IMR-90 (cell line): Measurements from ENCODE around the gene CPNE1. TPM values are rescaled to one million over a fixed set of nuclear protein-coding genes. Genes with fewer than 3 reads are reported as not detected.

ENCODE experiments used
- ATAC-seq: fragments of 200-7000 bp; cut with Tn5 transposase; 2 replicates; pipeline ENCODE4 v1.9.1; 2020; ENCODE audit warnings: low read depth, mild to moderate bottlenecking, moderate library complexity
- BruUV-seq: library from RNA; stranded (reverse); fragments of 400-500 nt; replicated peaks from 2 replicates; lab custom pipeline; 2021; lab: Mats Ljungman, UMichigan
- CTCF ChIA-PET: fragments of 300-600 bp; formaldehyde crosslinking; extraction: SDS; loops from one replicate; lab custom pipeline; 2021; ENCODE audit warnings: antibody characterized with exemption; lab: Yijun Ruan, JAX
- POLR2A ChIA-PET: fragments of 300-600 bp; sonication (Branson Sonifier 250); formaldehyde crosslinking; loops from one replicate; lab custom pipeline; 2022; ENCODE audit warnings: antibody characterized with exemption; ENCODE audit not compliant: unreplicated experiment; lab: Charles Lee
- DNase-seq: peaks from one replicate; pipeline ENCODE4 v3.0.0; 2013
- H2AFZ ChIP-seq: replicated peaks from 2 replicates; pipeline ENCODE3; 2013; ENCODE audit warnings: low read length, mild to moderate bottlenecking; ENCODE audit not compliant: poor library complexity
- H2AK5ac ChIP-seq: 2 replicates; pipeline ENCODE4 v1.6.1; 2013; ENCODE audit warnings: low read depth, low read length, inconsistent platforms
- H2AK9ac ChIP-seq: replicated peaks from 2 replicates; pipeline ENCODE3; 2013; ENCODE audit warnings: mild to moderate bottlenecking, low read depth, low read length, moderate library complexity; ENCODE audit not compliant: poor library complexity
- H2BK120ac ChIP-seq: 2 replicates; pipeline ENCODE4 v1.6.1; 2013; ENCODE audit warnings: low read depth, low read length, inconsistent platforms
- H2BK15ac ChIP-seq: 3 replicates; pipeline ENCODE4 v1.6.1; 2013; ENCODE audit warnings: low read depth, low read length, inconsistent platforms
- H2BK20ac ChIP-seq: 2 replicates; pipeline ENCODE4 v1.6.1; 2013; ENCODE audit warnings: low read depth, mild to moderate bottlenecking, inconsistent platforms, low read length, moderate library complexity
- H2BK5ac ChIP-seq: 2 replicates; pipeline ENCODE4 v1.6.1; 2013; ENCODE audit warnings: mild to moderate bottlenecking, low read depth, low read length, inconsistent platforms; ENCODE audit not compliant: poor library complexity, severe bottlenecking
- H3K14ac ChIP-seq: replicated peaks from 2 replicates; pipeline ENCODE4 v1.6.1; 2013; ENCODE audit warnings: low read depth, low read length, inconsistent platforms
- H3K18ac ChIP-seq: 2 replicates; pipeline ENCODE4 v1.6.1; 2013; ENCODE audit warnings: low read depth, low read length, control low read depth
- H3K23ac ChIP-seq: 2 replicates; pipeline ENCODE4 v1.6.1; 2013; ENCODE audit warnings: low read depth, low read length, inconsistent platforms
- H3K27ac ChIP-seq: 2 replicates; pipeline ENCODE4 v1.5.1; 2013; ENCODE audit warnings: mild to moderate bottlenecking, control low read depth, low read length; ENCODE audit not compliant: insufficient read depth
- H3K27me3 ChIP-seq: 2 replicates; pipeline ENCODE4 v1.6.1; 2013; ENCODE audit warnings: low read length; ENCODE audit not compliant: control insufficient read depth, insufficient read depth
- H3K36me3 ChIP-seq: 2 replicates; pipeline ENCODE4 v1.6.1; 2013; ENCODE audit warnings: low read length, mixed read lengths; ENCODE audit not compliant: control insufficient read depth, insufficient read depth
- H3K4ac ChIP-seq: 2 replicates; pipeline ENCODE4 v1.6.1; 2013; ENCODE audit warnings: low read depth, low read length, inconsistent platforms
- H3K4me1 ChIP-seq: 2 replicates; pipeline ENCODE4 v1.6.1; 2013; ENCODE audit warnings: low read length, mixed read lengths; ENCODE audit not compliant: control insufficient read depth, insufficient read depth
- H3K4me2 ChIP-seq: 2 replicates; pipeline ENCODE4 v1.6.1; 2013; ENCODE audit warnings: low read depth, mild to moderate bottlenecking, control low read depth, low read length, moderate library complexity
- H3K4me3 ChIP-seq: 2 replicates; pipeline ENCODE4 v1.5.1; 2013; ENCODE audit warnings: low read depth, mild to moderate bottlenecking, control low read depth, low read length, moderate library complexity; ENCODE audit not compliant: insufficient read depth
- H3K56ac ChIP-seq: 2 replicates; pipeline ENCODE4 v1.6.1; 2013; ENCODE audit warnings: low read length, inconsistent platforms; ENCODE audit not compliant: insufficient read depth; ENCODE audit errors: extremely low read depth
- H3K79me1 ChIP-seq, 2 experiments: 2 replicates each; pipeline ENCODE4 v1.6.1; 2013; ENCODE audit warnings: low read length in 2 of 2, inconsistent platforms in 1 of 2, low read depth in 1 of 2
- H3K9ac ChIP-seq: 2 replicates; pipeline ENCODE4 v1.6.1; 2013; ENCODE audit warnings: low read depth, low read length, control low read depth
- H3K9me1 ChIP-seq: 2 replicates; pipeline ENCODE4 v1.6.1; 2013; ENCODE audit warnings: low read length, inconsistent platforms; ENCODE audit not compliant: insufficient read depth
- H3K9me3 ChIP-seq: 2 replicates; pipeline ENCODE4 v1.6.1; 2013; ENCODE audit warnings: low read length; ENCODE audit not compliant: control insufficient read depth, insufficient read depth
- H4K20me1 ChIP-seq: 2 replicates; pipeline ENCODE4 v1.6.1; 2013; ENCODE audit warnings: low read length, inconsistent platforms; ENCODE audit not compliant: insufficient read depth
- H4K5ac ChIP-seq: 2 replicates; pipeline ENCODE4 v1.6.1; 2013; ENCODE audit warnings: mild to moderate bottlenecking, low read depth, low read length, control low read depth
- H4K8ac ChIP-seq, 2 experiments: 2 replicates each; pipeline ENCODE4 v1.6.1; 2013; ENCODE audit warnings: low read depth in 2 of 2, low read length in 2 of 2, control low read depth in 1 of 2, inconsistent platforms in 1 of 2
- H4K91ac ChIP-seq: 2 replicates; pipeline ENCODE4 v1.6.1; 2013; ENCODE audit warnings: low read depth, low read length, inconsistent platforms; ENCODE audit not compliant: insufficient read depth
- BHLHE40 ChIP-seq: fragments of 150-350 bp; IDR thresholded peaks from 2 replicates; pipeline ENCODE4 v1.6.1; 2016; ENCODE audit warnings: mild to moderate bottlenecking, low read depth, low read length
- CEBPB ChIP-seq: IDR thresholded peaks from 2 replicates; pipeline ENCODE4 v1.6.1; 2012; ENCODE audit warnings: low read depth, low read length, improper control_type of control experiment
- CTCF ChIP-seq: conservative IDR thresholded peaks from 2 replicates; pipeline ENCODE4 v1.5.1; 2012; ENCODE audit warnings: mild to moderate bottlenecking, low read depth, low read length, improper control_type of control experiment
- MAFK ChIP-seq: IDR thresholded peaks from 2 replicates; pipeline ENCODE4 v1.6.1; 2012; ENCODE audit warnings: low read depth, low read length, improper control_type of control experiment
- MAZ ChIP-seq: IDR thresholded peaks from 2 replicates; pipeline ENCODE4 v1.6.1; 2012; ENCODE audit warnings: low read depth, mild to moderate bottlenecking, low read length, improper control_type of control experiment, moderate library complexity, borderline replicate concordance
- MXI1 ChIP-seq: IDR thresholded peaks from 2 replicates; pipeline ENCODE4 v1.6.1; 2012; ENCODE audit warnings: low read depth, mild to moderate bottlenecking, low read length, moderate library complexity, borderline replicate concordance
- NFE2L2 ChIP-seq: fragments of 150-350 bp; IDR thresholded peaks from 2 replicates; pipeline ENCODE4 v1.6.1; 2016; ENCODE audit warnings: low read depth, mild to moderate bottlenecking, low read length
- RAD21 ChIP-seq: IDR thresholded peaks from 2 replicates; pipeline ENCODE4 v1.6.1; 2012; ENCODE audit warnings: low read length, improper control_type of control experiment
- RFX5 ChIP-seq: IDR thresholded peaks from 2 replicates; pipeline ENCODE4 v1.8.0; 2012; ENCODE audit warnings: low read depth, mild to moderate bottlenecking, low read length, moderate library complexity
- SMC3 ChIP-seq: fragments of 150-350 bp; IDR thresholded peaks from 2 replicates; pipeline ENCODE4 v1.6.1; 2016; ENCODE audit warnings: low read depth, mild to moderate bottlenecking, antibody characterized with exemption, low read length, moderate library complexity
- USF2 ChIP-seq: fragments of 150-350 bp; IDR thresholded peaks from 2 replicates; pipeline ENCODE4 v1.6.1; 2017; ENCODE audit warnings: mild to moderate bottlenecking, antibody characterized with exemption, low read length, low read depth
- WGBS, 2 experiments: methylation state at CpG; one replicate each; pipeline versions ENCODE4 v1.1.5 to v1.1.7; 2013; ENCODE audit warnings: missing lambda C conversion rate in 2 of 2; ENCODE audit not compliant: insufficient read length in 1 of 2; ENCODE audit errors: extremely low coverage in 2 of 2; 5-methylcytosine and 5-hydroxymethylcytosine counted together
- dilution Hi-C: fragments of 300-500 bp; cut with HindIII; formaldehyde crosslinking; loops from one replicate; pipeline ENCODE4 v1.14.3; 2018; ENCODE audit warnings: low sequenced_read_pairs; ENCODE audit not compliant: unreplicated experiment
- in situ Hi-C: fragments of 300-500 bp; cut with MboI; formaldehyde crosslinking; loops from 3 replicates; pipeline ENCODE4 v1.14.3; 2019; ENCODE audit warnings: low sequenced_read_pairs, inconsistent platforms, mixed read lengths
- intact Hi-C: fragments of 100-400 bp; cut with micrococcal nuclease; formaldehyde crosslinking; loops from 2 replicates; pipeline ENCODE4 v1.10.0; 2022
- polyA plus RNA-seq, 3 experiments: library from polyadenylated mRNA; depleted of rRNA; stranded (reverse); fragments of >200 nt; gene quantifications; 2 replicates each; pipeline ENCODE4 v1.2.3, GENCODE V29; 2012; ENCODE audit warnings: low replicate concordance in 1 of 3
- total RNA-seq: library from RNA; depleted of rRNA; stranded (reverse); fragments of >200 nt; gene quantifications from 2 replicates; pipeline ENCODE4 v1.2.3, GENCODE V29; 2012
- TF ChIP-seq, protein P1 (sequence below): fragments of 150-350 bp; IDR thresholded peaks from 2 replicates; pipeline ENCODE4 v1.6.1; 2016; ENCODE audit warnings: low read depth, mild to moderate bottlenecking, low read length, moderate library complexity, borderline replicate concordance

The CPNE1 gene
- total and polyA plus RNA-seq, 2 of the 4 experiments (the other 2 are of a cell fraction), result 163 to 165 TPM

GRCh38 chr20:35632539-35633115, 32.1 kb downstream of the CPNE1 start:
- CTCF ChIA-PET, result no interaction called here

More at GRCh38 chr20:35632539-35633115, 32.1 kb downstream of the CPNE1 start:
- Histone ChIP-seq H4K20me1 (peaks cover 59% of the 10 kb centered on the region), H3K4me1 (peaks cover 10% of the 10 kb centered on the region), H4K5ac (no peak overlapping the region), H2BK20ac (no peak overlapping the region), H2AK5ac (no peak overlapping the region), H3K4me2 (no peak overlapping the region), H4K8ac (no peak overlapping the region), H3K18ac (no peak overlapping the region), H3K4me3 (no peak overlapping the region), H3K27me3 (no peaks in the 10 kb centered on the region), H4K91ac (no peak overlapping the region), H2AK9ac (no peak overlapping the region), H3K36me3 (peaks cover 32% of the 10 kb centered on the region), H3K56ac (no peak overlapping the region), H3K9me3 (no peaks in the 10 kb centered on the region), H3K14ac (no peak overlapping the region), H3K79me1 (peaks cover 38 to 67% of the 10 kb centered on the region in 2 experiments), H3K23ac (no peak overlapping the region), H2BK5ac (no peak overlapping the region), H2AFZ (no peak overlapping the region), H3K27ac (no peak overlapping the region), H2BK120ac (no peak overlapping the region), H3K9me1 (peaks cover 27% of the 10 kb centered on the region), H3K9ac (no peak overlapping the region), H2BK15ac (no peak overlapping the region), H3K4ac (no peak overlapping the region)
- DNase-seq (no peak), ATAC-seq (no peak)
- BruUV-seq, result no TSS peak
- POLR2A ChIA-PET, result no interaction called here
- WGBS, 2 experiments, result 100% methylated on average over 1 of the region's 13 CpGs; no CpG with 5 or more reads in 1 of the 2 experiments
- intact Hi-C loops, result no loop called here
- TF ChIP-seq NFE2L2, result no peak
- no peak for TF ChIP-seq CEBPB
- TF ChIP-seq MAFK, result no peak
- no peak for TF ChIP-seq MXI1
- no peak for TF ChIP-seq USF2
- TF ChIP-seq RFX5, result no peak
- TF ChIP-seq BHLHE40, result no peak
- TF ChIP-seq RAD21, result no peak
- TF ChIP-seq MAZ, result no peak
- TF ChIP-seq CTCF, result no peak
- TF ChIP-seq SMC3, result no peak
- TF ChIP-seq, protein P1, sequence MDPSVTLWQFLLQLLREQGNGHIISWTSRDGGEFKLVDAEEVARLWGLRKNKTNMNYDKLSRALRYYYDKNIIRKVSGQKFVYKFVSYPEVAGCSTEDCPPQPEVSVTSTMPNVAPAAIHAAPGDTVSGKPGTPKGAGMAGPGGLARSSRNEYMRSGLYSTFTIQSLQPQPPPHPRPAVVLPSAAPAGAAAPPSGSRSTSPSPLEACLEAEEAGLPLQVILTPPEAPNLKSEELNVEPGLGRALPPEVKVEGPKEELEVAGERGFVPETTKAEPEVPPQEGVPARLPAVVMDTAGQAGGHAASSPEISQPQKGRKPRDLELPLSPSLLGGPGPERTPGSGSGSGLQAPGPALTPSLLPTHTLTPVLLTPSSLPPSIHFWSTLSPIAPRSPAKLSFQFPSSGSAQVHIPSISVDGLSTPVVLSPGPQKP, result no peak
- in situ Hi-C loops, result no loop called here
- dilution Hi-C loops, result no loop called here
